SK-N-SH (cell line): ENCODE data around the gene DMRT2. TPM values are rescaled to one million over a fixed set of nuclear protein-coding genes. Genes with fewer than 3 reads are reported as not detected.

Experiments
- CTCF ChIA-PET: fragments of 300-600, 350-600 bp; formaldehyde crosslinking; extraction: SDS; loops from one replicate; lab custom pipeline; 2021; lab: Yijun Ruan, JAX
- POLR2A ChIA-PET: fragments of 350-600 bp; sonication (Branson Sonifier 250); formaldehyde crosslinking; extraction: SDS; loops from one replicate; lab custom pipeline; 2020; ENCODE audit warnings: antibody characterized with exemption, inconsistent platforms; lab: Yijun Ruan, JAX
- DNase-seq: peaks from one replicate; pipeline ENCODE4 v3.0.0; 2012
- H2AFZ ChIP-seq: fragments of 200-600 bp; sonication (generic); 2 replicates; pipeline ENCODE4 v1.8.1; 2016; ENCODE audit warnings: antibody characterized with exemption, mild to moderate bottlenecking, low read depth
- H3F3A ChIP-seq: fragments of 200-600 bp; sonication (generic); replicated peaks from 2 replicates; pipeline ENCODE3; 2016; ENCODE audit warnings: antibody characterized with exemption, mild to moderate bottlenecking; ENCODE audit not compliant: insufficient read depth
- H3K27ac ChIP-seq, 2 experiments: fragments of 200-500 bp in 1 of 2; fragments of 200-600 bp in 1 of 2; sonication (Bioruptor generic) in 1 of 2; sonication (generic), shearing (Covaris generic) in 1 of 2; 2 replicates each; pipeline versions ENCODE4 v1.5.1 to v1.6.1; 2014 to 2016; ENCODE audit warnings: low read depth in 2 of 2, inconsistent platforms in 1 of 2, low read length in 1 of 2, mild to moderate bottlenecking in 1 of 2, mixed read lengths in 1 of 2
- H3K27me3 ChIP-seq: fragments of 200-600 bp; sonication (generic), shearing (Covaris generic); 2 replicates; pipeline ENCODE4 v1.6.1; 2016; ENCODE audit warnings: mixed run types; ENCODE audit not compliant: insufficient read depth
- H3K36me3 ChIP-seq, 2 experiments: fragments of 200-500 bp in 1 of 2; fragments of 200-600 bp in 1 of 2; sonication (Bioruptor generic) in 1 of 2; sonication (generic) in 1 of 2; replicated peaks in 1 of 2; 2 replicates each; pipeline versions ENCODE3 to v1.5.1; 2014 to 2016; ENCODE audit warnings: low read length in 1 of 2, mild to moderate bottlenecking in 1 of 2; ENCODE audit not compliant: insufficient read depth in 2 of 2, control insufficient read depth in 1 of 2
- H3K4me1 ChIP-seq, 2 experiments: fragments of 200-500 bp in 1 of 2; fragments of 200-600 bp in 1 of 2; sonication (Bioruptor generic) in 1 of 2; sonication (generic), shearing (Covaris generic) in 1 of 2; 2 replicates each; pipeline versions ENCODE4 v1.5.1 to v1.6.1; 2014 to 2016; ENCODE audit warnings: low read depth in 1 of 2, low read length in 1 of 2, mixed run types in 1 of 2; ENCODE audit not compliant: insufficient read depth in 2 of 2, control insufficient read depth in 1 of 2
- H3K4me2 ChIP-seq: fragments of 200-600 bp; sonication (generic), shearing (Covaris generic); 2 replicates; pipeline ENCODE4 v1.6.1; 2017; ENCODE audit warnings: mixed run types
- H3K4me3 ChIP-seq, 2 experiments: fragments of 200-500 bp in 1 of 2; fragments of 200-600 bp in 1 of 2; sonication (Bioruptor generic) in 1 of 2; sonication (generic), shearing (Covaris generic) in 1 of 2; 2 replicates each; pipeline versions ENCODE4 v1.5.1 to v1.8.1; 2014 to 2016; ENCODE audit warnings: low read depth in 2 of 2, inconsistent platforms in 1 of 2, low read length in 1 of 2, mild to moderate bottlenecking in 1 of 2, mixed read lengths in 1 of 2, moderate library complexity in 1 of 2
- H3K79me2 ChIP-seq: fragments of 200-600 bp; sonication (generic); 2 replicates; pipeline ENCODE4 v1.8.1; 2017; ENCODE audit warnings: mild to moderate bottlenecking; ENCODE audit not compliant: insufficient read depth
- H3K9ac ChIP-seq: fragments of 200-600 bp; sonication (generic); 2 replicates; pipeline ENCODE4 v1.6.1; 2017; ENCODE audit warnings: mixed run types
- H3K9me2 ChIP-seq: fragments of 200-600 bp; sonication (generic); 2 replicates; pipeline ENCODE4 v1.6.1; 2017; ENCODE audit warnings: mixed run types
- H3K9me3 ChIP-seq: fragments of 200-600 bp; sonication (generic); 2 replicates; pipeline ENCODE4 v1.6.1; 2017; ENCODE audit warnings: mixed run types, mild to moderate bottlenecking, moderate library complexity
- H4K20me1 ChIP-seq: fragments of 200-600 bp; sonication (generic); 2 replicates; pipeline ENCODE4 v1.6.1; 2017; ENCODE audit warnings: mild to moderate bottlenecking, mixed run types; ENCODE audit not compliant: insufficient read depth
- CTCF ChIP-seq: fragments of 200-600 bp; sonication (generic); IDR thresholded peaks from 2 replicates; pipeline ENCODE4 v1.6.1; 2017; ENCODE audit warnings: antibody characterized with exemption, mild to moderate bottlenecking, moderate library complexity
- ELF1 ChIP-seq: IDR thresholded peaks from 2 replicates; pipeline ENCODE4 v1.4.0; 2012
- FOSL2 ChIP-seq: IDR thresholded peaks from 2 replicates; pipeline ENCODE4 v1.4.0; 2012; ENCODE audit warnings: low read depth, mild to moderate bottlenecking, moderate library complexity, borderline replicate concordance
- FOXJ3 ChIP-seq: sonication (generic); formaldehyde crosslinking; IDR thresholded peaks from 2 replicates; pipeline ENCODE4 v1.5.1; 2020; ENCODE audit warnings: mild to moderate bottlenecking, missing genetic modification reagents
- FOXM1 ChIP-seq: IDR thresholded peaks from 2 replicates; pipeline ENCODE4 v1.4.0; 2012; ENCODE audit warnings: low read depth, mild to moderate bottlenecking
- GABPA ChIP-seq: IDR thresholded peaks from 2 replicates; pipeline ENCODE4 v1.4.0; 2012; ENCODE audit warnings: low read depth, mild to moderate bottlenecking
- MEF2A ChIP-seq: IDR thresholded peaks from 2 replicates; pipeline ENCODE4 v1.4.0; 2012; ENCODE audit warnings: low read depth, borderline replicate concordance
- MXI1 ChIP-seq: IDR thresholded peaks from 2 replicates; pipeline ENCODE4 v1.6.1; 2012; ENCODE audit warnings: mild to moderate bottlenecking, low read depth, low read length, improper control_type of control experiment
- NFIC ChIP-seq: IDR thresholded peaks from 2 replicates; pipeline ENCODE4 v1.4.0; 2012; ENCODE audit warnings: borderline replicate concordance
- NRF1 ChIP-seq: IDR thresholded peaks from 2 replicates; pipeline ENCODE4 v1.6.1; 2012; ENCODE audit warnings: low read depth, mild to moderate bottlenecking, low read length
- POLR2AphosphoS5 ChIP-seq: IDR thresholded peaks from 2 replicates; pipeline ENCODE4 v1.6.1; 2012; ENCODE audit warnings: low read depth, low read length
- RAD21 ChIP-seq: IDR thresholded peaks from 2 replicates; pipeline ENCODE4 v1.6.1; 2012; ENCODE audit warnings: mild to moderate bottlenecking, low read length
- RCOR1 ChIP-seq: fragments of 150-350 bp; IDR thresholded peaks from 2 replicates; pipeline ENCODE4 v1.6.1; 2017; ENCODE audit warnings: antibody characterized with exemption, low read length
- RXRA ChIP-seq: IDR thresholded peaks from 2 replicates; pipeline ENCODE4 v1.4.0; 2012; ENCODE audit warnings: low read depth, mild to moderate bottlenecking, borderline replicate concordance
- SIN3A ChIP-seq: IDR thresholded peaks from 2 replicates; pipeline ENCODE4 v1.6.1; 2012; ENCODE audit warnings: low read depth, mild to moderate bottlenecking, low read length, moderate library complexity, borderline replicate concordance
- SMC3 ChIP-seq: IDR thresholded peaks from 2 replicates; pipeline ENCODE4 v1.6.1; 2012; ENCODE audit warnings: low read depth, low read length, improper control_type of control experiment
- TAF1 ChIP-seq: IDR thresholded peaks from 2 replicates; pipeline ENCODE4 v1.6.1; 2012; ENCODE audit warnings: low read depth, mild to moderate bottlenecking, low read length, moderate library complexity, borderline replicate concordance
- TCF12 ChIP-seq: IDR thresholded peaks from 2 replicates; pipeline ENCODE4 v1.4.0; 2012
- USF1 ChIP-seq: IDR thresholded peaks from 2 replicates; pipeline ENCODE4 v1.4.0; 2012; ENCODE audit warnings: low read depth, borderline replicate concordance
- ZBTB33 ChIP-seq: IDR thresholded peaks from 2 replicates; pipeline ENCODE4 v1.4.0; 2012; ENCODE audit warnings: low read depth, borderline replicate concordance
- WGBS: methylation state at CpG from one replicate; pipeline ENCODE4 v1.1.6; 2017; ENCODE audit warnings: low lambda C conversion rate; 5-methylcytosine and 5-hydroxymethylcytosine counted together
- polyA plus RNA-seq, 3 experiments: library from polyadenylated mRNA; depleted of rRNA; stranded (reverse); fragments of >200 nt; gene quantifications; 2 replicates each; pipeline ENCODE4 v1.2.3, GENCODE V29; 2012

Gene DMRT2
- polyA plus RNA-seq, 1 of the 3 experiments (the other 2 are of a cell fraction): not detected

GRCh38 chr9:1098551-1098950 is 48.4 kb downstream of the DMRT2 start:
- Histone ChIP-seq H3K4me2 (no peak overlapping the region), H3K4me3 (no peak overlapping the region), H3K9me3 (no peaks in the 10 kb centered on the region), H3K4me1 (no peaks in the 10 kb centered on the region), H3K79me2 (no peaks in the 10 kb centered on the region), H3K9ac (no peak overlapping the region), H3K36me3 (no peaks in the 10 kb centered on the region), H3F3A (no peaks in the 10 kb centered on the region), H3K9me2 (no peaks in the 10 kb centered on the region), H3K27ac (no peak overlapping the region), H3K27me3 (no peaks in the 10 kb centered on the region), H2AFZ (no peak overlapping the region), H4K20me1 (no peaks in the 10 kb centered on the region)
- DNase-seq: no peak
- ChIA-PET POLR2A (no interaction called here), CTCF (no interaction called here)
- no peak for TF ChIP-seq TCF12
- TF ChIP-seq NRF1: no peak
- no peak for TF ChIP-seq RXRA
- no peak for TF ChIP-seq RAD21
- TF ChIP-seq SIN3A: no peak
- no peak for TF ChIP-seq GABPA
- no peak for TF ChIP-seq FOSL2

- ChIA-PET CTCF (no interaction called here), POLR2A (no interaction called here)
- TF ChIP-seq RCOR1: no peak
- Histone ChIP-seq H3K4me1 (no peaks in the 10 kb centered on the region), H3K27me3 (no peaks in the 10 kb centered on the region), H2AFZ (no peak overlapping the region), H3K9ac (no peak overlapping the region), H3K9me3 (no peaks in the 10 kb centered on the region), H3K9me2 (no peaks in the 10 kb centered on the region), H3K4me2 (no peak overlapping the region), H3K79me2 (no peaks in the 10 kb centered on the region), H3F3A (no peaks in the 10 kb centered on the region), H3K27ac (no peak overlapping the region), H4K20me1 (no peaks in the 10 kb centered on the region), H3K4me3 (no peak overlapping the region), H3K36me3 (no peaks in the 10 kb centered on the region)
- no peak for DNase-seq
- WGBS: 4% methylated on average over 2 of the region's 2 CpGs
Measured at GRCh38 chr9:1100201-1100600, 50.0 kb downstream of the DMRT2 start.

GRCh38 chr9:1100945-1101344 is 50.8 kb downstream of the DMRT2 start:
- POLR2A ChIA-PET: no interaction called here
- TF ChIP-seq SMC3: peak; percentile 26; the same call in 1 of the 2 replicates
- no peak for TF ChIP-seq NRF1
- no peak for TF ChIP-seq POLR2AphosphoS5
- TF ChIP-seq FOXM1: no peak
- TF ChIP-seq GABPA: no peak
- peak; percentile 45 for TF ChIP-seq CTCF
- no peak for TF ChIP-seq NFIC
- TF ChIP-seq RAD21: peak; percentile 27
- no peak for TF ChIP-seq RCOR1
- TF ChIP-seq MXI1: no peak
- TF ChIP-seq FOSL2: no peak
- TF ChIP-seq FOXJ3 (CRISPR knock-in tag): no peak
- TF ChIP-seq TAF1: no peak
- no peak for TF ChIP-seq MEF2A
- no peak for TF ChIP-seq ELF1
- no peak for TF ChIP-seq SIN3A
- TF ChIP-seq ZBTB33: no peak
- no peak for TF ChIP-seq USF1

More at GRCh38 chr9:1100945-1101344, 50.8 kb downstream of the DMRT2 start:
- Histone ChIP-seq H2AFZ (no peak overlapping the region), H3K9ac (no peak overlapping the region), H3K27me3 (no peaks in the 10 kb centered on the region), H3K9me3 (no peaks in the 10 kb centered on the region), H3F3A (no peaks in the 10 kb centered on the region), H3K4me2 (no peak overlapping the region), H3K4me3 (no peak overlapping the region), H3K79me2 (no peaks in the 10 kb centered on the region), H3K36me3 (no peaks in the 10 kb centered on the region), H3K9me2 (no peaks in the 10 kb centered on the region), H4K20me1 (no peaks in the 10 kb centered on the region), H3K27ac (no peak overlapping the region), H3K4me1 (no peaks in the 10 kb centered on the region)
- WGBS: under 1% methylated on average over 7 of the region's 10 CpGs
- CTCF ChIA-PET: no interaction called here
- peak; percentile 6 for DNase-seq
